G401 (cell line): Measurements from ENCODE around the gene NDUFB10. TPM values are rescaled to one million over a fixed set of nuclear protein-coding genes. Genes with fewer than 3 reads are reported as not detected.

Source experiments
- DNase-seq: peaks from one replicate; pipeline ENCODE4 v3.0.0-alpha.2; 2015; ENCODE audit warnings: low spot score
- in situ Hi-C: cut with HindIII; loops from 2 replicates; pipeline ENCODE4 v1.10.0; 2016; ENCODE audit warnings: low sequenced_read_pairs, mixed read lengths
- total RNA-seq: library from RNA; depleted of rRNA; stranded (reverse); fragments of >200 nt; shearing (Covaris generic); gene quantifications from 2 replicates; pipeline ENCODE4 v1.2.3, GENCODE V29; 2014

NDUFB10 gene
- total RNA-seq, 1 experiment from 2014 or later, result 361 TPM

DNA sequence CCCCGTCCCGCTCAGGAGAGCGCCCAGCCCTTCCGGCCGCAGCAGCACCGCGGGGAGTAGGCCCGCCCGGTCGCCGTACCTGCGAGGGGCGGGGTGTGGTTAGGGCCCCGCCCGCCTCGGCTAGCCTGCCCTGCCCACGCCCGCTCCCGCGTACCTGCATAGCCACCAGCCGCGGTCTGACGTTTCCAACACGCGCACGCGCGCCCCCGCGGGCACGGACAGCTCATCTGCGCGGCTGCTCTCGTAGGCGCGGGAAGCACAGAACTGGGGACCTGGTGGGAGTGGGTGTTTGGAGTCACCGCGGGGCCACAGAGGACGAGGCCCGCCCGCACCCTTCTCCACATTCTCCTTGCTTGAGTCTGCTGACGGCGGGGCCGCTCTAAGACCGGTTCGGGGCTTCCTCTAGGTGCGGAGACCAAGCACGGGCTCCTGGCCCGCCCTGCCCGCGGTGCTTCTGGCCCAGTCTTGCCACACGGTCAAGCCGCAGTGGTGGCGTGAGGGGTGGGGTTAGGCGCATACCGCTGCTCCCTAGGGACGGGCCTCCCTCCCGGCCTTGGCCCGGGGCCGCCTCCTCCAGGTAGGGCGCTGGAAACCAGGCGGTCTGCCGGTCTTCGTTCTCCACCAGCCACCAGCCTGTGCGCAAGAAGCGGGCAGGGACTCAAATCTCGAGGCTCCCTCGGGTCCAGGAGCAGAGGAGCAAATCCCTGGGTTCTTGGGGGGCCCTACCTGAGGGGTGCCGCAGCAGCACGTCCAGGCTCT is 20.1 kb downstream of the NDUFB10 start:
- in situ Hi-C loops, result no loop called here
- peak; percentile 74 for DNase-seq

DNA sequence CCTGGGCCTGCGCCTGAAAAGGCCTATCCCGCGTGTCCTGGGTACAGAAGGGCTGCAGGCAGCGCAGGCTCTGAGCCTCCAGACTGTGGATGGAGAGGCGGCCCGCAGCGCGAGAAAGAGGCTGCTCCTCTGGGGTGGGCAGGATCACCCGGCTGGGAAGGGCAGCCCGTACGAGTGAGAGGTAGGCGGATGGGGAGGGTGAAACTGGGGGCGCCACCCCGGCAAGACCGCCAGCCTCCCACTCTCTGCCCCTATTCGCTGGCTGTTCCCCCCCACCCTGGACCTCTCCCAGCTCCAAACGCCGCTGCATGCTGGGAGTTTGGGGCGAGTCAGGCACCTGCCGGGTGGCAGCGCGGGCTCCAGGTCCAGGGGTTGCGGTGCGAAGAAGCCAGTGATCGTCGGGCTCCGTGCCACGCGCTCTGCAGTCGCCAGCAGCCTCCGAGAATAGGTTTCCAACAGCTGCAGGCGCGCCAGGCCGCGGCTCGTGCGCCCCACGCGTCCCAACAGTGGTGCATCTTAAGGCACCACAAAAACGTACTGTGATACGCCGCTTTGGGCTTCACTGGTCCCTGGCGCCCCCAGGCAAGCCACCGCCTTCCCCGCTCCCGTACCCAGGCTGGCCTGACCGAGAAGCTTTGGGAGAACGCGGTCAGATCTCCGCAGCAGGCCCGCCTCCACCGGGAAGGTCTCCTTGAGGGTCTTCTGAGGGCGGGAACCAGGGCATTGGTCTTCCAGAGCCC is 20.9 kb downstream of the NDUFB10 start:
- in situ Hi-C loops, result no loop called here
- peak; percentile 40 for DNase-seq

DNA sequence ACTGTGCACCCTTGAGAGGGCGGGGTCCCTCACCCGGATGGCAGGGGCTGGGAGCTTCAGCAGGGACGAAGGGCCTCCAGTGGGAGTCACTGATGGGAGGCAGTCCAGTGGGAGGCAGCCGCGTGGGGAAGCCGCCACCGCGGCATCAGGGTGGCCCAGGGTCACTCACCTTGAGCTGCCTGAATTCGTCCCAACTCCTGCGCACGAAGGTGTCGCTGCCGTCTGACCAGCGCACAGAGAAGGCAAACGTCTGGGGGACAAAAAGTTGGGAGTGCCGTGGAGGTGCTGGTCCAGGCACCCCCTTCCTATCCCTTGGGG is 21.4 kb downstream of the NDUFB10 start:
- in situ Hi-C loops, result no loop called here

DNA sequence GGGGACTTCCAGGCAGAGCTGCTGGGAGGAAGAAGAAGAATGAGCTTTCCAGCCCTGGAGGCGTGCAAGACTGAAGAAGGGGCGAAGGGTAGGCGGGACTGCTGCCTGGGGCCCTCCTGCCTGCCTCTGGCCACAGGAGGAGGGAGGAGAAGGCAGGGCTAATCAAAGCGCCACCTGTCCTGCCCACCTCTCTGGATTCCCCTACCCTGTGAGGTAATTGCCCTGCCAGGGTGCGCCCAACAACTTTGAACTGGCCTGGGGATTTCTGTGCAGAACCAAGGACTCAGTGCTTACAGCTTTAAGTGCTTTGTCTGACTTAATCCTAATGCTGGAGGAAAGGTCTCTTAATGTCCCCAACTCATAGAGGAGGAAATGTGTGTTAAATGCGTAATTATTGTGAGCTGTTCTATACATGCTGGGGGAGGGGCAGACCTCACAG is 22.1 kb downstream of the NDUFB10 start, which contains the start of gene NOXO1:
NOXO1 (minus strand) TSS at position 72 of the 439 bp plus-strand sequence. CDS start 290 bp downstream, outside the sequence.
- in situ Hi-C loops, result no loop called here
- DNase-seq, result no peak

More for the DNA sequence above, 21.4 kb downstream of the NDUFB10 start:
- no peak for DNase-seq

DNA sequence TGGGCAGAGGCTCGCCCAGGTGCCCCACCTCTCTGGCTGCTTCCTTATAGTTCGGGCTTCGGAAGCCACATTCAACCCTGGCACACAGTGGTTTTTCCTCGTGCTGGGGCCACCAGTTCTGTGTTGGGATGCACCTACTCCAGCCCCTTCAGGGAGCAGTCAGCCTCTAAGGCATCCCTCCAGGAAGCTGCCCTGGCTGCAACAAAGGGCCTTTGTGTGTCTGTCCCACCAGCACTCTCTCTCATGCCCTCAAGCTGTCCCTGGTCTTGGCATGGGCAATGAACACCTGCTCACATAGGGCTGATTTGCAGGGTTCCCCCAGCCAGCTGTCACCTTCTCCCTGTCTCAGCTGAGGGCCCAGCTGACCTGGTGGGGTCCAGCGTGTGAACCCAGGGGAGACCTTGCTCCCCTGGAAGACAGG is 22.7 kb downstream of the NDUFB10 start:
- in situ Hi-C loops, result no loop called here
- DNase-seq, result no peak

DNA sequence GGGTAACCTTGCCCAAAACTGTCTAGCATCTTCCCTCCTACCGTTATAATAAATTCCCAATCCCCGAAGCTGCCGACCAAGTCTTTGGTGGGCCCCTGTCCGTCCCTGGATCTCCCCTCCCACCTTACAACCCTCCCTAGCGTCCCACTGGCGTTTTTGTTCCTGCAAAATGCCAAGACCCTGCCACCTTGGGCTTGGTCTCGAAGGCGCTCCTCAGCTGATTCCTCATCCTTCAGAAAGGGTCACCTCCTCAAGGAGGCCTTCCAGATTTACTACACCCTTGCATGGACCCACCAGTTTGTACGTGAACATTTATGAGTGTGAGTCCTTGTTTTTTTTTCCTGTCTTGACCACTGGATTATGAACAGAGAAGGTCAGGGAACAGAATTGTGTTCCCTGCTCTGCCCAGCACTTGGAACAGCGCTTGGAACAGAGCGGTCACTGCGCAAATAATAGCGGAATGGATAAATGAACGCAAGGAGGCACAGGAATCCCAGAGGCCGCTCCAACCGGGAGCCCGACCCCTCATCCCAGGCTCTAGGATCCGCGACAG is 23.7 kb downstream of the NDUFB10 start:
- in situ Hi-C loops, result no loop called here
- DNase-seq, result no peak

DNA sequence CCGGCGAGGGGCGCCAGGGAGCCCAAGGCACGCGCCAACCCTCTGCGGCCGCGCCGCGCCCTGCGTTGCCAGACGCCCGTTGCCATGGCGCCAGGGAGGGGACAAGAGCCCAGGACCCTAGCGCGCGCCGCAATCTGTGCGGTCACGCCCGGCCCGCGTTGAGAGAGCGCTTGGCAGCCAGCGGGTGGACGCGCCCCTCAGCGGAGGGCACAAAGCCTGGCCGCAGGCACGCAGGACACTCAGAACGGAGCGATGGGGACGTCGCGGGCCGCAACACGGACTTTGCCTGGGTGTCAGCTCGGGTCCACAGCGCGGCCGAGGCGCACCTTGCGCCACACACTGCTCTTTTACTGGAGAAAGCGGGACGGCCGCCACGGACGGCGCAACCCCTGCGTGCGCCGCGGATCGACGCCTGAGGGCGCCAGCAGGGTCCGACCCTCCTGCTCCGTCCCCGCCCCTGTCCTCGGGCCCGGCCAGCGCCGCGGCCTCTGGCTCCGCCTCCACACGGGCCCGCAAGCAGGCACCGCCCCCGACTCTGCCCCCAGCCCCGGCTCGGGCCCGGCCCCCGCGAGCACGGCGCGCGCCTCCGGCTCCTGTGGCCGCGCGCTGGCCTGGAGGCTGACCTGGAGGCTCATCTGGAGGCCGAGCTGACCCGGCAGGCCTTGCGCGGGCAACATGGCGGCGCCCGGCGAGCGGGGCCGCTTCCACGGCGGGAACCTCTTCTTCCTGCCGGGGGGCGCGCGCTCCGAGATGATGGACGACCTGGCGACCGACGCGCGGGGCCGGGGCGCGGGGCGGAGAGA is 24.4 kb downstream of the NDUFB10 start, which contains the start of gene GFER:
GFER (plus strand) TSS at position 650 of the 803 bp plus-strand sequence; CDS start at position 676, 26 bp downstream.
- peak; percentile 86 for DNase-seq
- in situ Hi-C loops, result no loop called here

DNA sequence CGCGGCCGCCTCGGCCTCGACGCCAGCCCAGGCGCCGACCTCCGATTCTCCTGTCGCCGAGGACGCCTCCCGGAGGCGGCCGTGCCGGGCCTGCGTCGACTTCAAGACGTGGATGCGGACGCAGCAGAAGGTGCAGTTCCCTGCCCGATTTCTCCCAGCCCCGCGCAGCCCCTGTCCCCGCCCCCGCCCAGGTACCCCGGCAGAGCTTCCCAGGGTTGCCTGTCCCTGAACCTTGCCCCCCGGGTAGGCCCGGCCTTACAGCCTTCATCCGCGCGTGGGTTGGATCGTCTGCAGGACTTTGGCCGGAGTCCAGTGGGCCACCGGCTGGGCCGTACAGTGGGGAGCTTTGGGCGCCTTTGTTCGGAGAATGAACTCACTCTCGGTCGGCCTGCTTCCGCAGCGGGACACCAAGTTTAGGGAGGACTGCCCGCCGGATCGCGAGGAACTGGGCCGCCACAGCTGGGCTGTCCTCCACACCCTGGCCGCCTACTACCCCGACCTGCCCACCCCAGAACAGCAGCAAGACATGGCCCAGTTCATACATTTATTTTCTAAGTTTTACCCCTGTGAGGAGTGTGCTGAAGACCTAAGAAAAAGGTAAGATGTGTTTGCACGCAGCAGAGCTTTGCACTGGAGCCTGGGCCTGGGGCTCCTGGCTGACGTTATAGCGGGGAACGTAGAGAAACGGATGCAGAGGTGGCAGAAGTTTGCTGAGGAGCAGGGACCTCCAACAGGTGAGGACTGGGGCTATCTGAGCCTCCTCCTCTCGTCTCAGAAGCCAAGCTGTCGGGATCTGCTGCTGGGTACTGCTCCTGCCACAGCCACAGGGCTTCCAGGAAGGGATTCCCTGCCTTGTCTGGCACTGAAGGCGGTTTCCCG is 25.2 kb downstream of the NDUFB10 start:
- no peak for DNase-seq

DNA sequence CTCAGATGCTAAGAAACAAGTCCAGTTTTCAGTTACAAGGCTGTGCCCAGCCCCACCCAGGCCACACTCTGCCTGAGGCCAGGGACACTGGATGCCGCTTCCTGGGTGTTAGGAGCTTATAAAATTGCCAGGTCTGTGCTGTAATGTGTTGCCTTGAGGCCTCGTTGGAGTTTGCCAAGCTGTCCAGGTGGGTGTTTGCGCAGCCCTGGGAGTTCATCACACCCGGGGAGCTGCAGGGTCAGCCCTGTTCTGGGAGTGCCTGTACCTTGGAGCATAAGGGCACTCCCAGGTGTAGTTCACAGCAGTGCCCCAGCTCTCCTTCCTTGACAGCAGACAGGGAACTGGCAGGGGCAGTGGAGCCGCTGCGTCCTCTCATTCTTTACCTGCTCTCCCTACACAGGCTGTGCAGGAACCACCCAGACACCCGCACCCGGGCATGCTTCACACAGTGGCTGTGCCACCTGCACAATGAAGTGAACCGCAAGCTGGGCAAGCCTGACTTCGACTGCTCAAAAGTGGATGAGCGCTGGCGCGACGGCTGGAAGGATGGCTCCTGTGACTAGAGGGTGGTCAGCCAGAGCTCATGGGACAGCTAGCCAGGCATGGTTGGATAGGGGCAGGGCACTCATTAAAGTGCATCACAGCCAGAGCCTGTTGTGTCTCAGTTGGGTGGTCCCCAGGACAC is 26.3 kb downstream of the NDUFB10 start:
- in situ Hi-C loops, result no loop called here
- DNase-seq, result no peak

More for the DNA sequence above, 25.2 kb downstream of the NDUFB10 start:
- in situ Hi-C loops, result no loop called here

DNA sequence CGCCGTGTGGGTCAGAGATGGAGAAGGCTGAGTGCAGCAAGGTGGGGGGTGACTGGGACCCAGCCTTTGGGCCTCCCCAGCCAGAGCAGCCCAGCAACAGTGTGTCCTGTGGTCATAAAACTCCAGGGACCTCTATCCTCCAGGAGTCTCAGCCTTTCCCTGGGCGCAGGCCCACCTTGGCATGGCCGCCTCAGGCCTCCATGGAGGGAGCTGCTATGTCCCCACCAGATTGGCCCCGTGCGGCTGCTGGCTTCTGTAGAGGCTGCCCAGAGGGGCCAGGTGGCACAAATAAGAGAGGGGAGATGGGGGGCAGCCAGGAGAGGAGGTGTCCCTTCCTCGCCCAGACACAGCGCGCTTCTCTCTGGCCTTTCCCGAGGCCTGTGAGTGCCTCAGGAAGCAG is 27.9 kb downstream of the NDUFB10 start:
- in situ Hi-C loops, result no loop called here
- DNase-seq, result no peak

DNA sequence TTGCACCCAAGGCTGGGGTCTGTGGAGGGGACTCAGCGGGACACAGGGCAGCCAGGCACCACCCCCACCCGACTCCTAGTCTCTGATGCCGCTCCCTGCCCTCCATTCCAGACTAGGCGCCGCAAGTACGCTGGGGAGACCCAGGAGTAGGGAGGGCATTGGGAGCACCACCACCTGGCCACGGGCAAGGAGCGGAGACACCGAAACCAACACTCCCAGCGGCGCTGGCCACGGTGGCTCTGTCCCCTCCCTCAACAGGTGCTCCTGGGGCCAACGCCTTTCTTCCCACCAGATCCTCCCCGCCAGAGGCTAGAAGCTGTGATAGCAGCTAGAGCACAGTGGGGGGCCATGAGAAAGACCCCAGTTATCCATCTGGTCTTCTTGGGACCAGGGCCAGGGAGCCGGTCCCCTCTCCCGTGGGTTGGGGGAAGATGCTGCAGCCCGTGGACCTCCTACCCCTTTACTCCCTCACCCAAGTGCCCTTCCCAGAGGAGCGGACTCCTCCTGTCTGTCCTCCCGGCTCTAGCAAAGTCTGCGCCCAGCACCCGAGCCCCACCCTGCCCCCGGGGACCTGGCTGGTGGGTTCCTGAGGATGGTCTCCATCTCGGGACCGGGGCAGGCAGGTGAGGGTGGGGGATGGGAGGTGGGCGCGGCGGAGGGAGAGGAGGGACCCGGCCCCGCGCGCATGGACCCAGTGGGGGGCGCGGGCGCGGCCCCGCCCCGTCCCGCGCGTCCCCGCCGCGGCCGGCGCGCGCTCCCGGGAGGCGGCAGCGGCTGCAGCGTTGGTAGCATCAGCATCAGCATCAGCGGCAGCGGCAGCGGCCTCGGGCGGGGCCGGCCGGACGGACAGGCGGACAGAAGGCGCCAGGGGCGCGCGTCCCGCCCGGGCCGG is 30.1 kb downstream of the NDUFB10 start, which contains the start of gene SYNGR3:
SYNGR3 (plus strand) TSS at position 762 of the 892 bp plus-strand sequence. CDS start 133 bp downstream, outside the sequence.
- no peak for DNase-seq
- in situ Hi-C loops, result no loop called here

DNA sequence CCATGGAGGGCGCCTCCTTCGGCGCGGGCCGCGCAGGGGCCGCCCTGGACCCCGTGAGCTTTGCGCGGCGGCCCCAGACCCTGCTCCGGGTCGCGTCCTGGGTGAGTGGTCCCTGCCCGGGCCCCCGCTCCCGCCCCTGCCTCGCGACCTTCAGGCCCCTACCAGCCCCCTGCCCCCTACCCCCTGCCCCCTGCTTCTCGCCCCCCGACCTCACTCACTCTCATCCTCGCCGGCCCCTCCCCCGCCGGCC is 30.7 kb downstream of the NDUFB10 start:
- no peak for DNase-seq
- in situ Hi-C loops, result no loop called here

DNA sequence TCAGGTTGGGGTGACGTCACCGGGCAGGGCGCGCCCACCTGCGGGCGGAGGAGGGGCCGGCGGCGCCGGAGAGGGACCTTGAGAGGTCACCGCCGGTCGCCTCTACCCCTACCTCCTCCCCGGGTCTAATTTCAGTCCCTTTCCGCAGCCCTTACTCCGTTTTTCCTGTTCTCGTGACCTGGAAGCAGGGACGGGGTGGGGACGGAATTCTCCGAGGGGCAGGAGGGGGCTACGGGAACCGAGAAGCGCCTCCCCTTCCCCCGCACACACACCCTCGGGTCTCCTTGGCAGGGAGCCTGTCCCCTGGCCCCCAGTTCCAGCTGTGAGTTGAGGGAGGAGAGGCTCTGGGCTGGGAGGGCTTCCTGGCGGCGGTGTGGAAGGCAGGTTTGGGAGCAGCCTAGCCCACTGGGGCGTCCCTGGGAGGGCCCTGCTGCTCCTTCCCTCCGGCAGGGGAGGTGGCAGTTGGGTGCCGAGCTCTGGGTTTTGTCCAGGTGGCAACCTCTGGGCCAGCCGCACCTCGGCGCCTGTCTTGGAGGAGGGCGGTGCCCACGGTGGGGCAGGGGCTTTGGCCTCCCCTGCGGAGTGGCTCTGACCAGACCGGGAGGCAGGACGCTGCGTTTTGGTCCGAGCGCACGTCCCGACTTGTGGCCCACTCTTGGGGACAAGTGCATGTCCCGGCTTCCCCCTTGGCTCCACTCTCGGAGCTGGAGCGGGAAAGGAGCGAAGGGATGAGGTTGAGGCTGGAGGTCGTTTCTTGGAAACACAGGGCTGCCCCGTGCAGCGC is 31.2 kb downstream of the NDUFB10 start:
- peak; percentile 57 for DNase-seq
- in situ Hi-C loops, result no loop called here

DNA sequence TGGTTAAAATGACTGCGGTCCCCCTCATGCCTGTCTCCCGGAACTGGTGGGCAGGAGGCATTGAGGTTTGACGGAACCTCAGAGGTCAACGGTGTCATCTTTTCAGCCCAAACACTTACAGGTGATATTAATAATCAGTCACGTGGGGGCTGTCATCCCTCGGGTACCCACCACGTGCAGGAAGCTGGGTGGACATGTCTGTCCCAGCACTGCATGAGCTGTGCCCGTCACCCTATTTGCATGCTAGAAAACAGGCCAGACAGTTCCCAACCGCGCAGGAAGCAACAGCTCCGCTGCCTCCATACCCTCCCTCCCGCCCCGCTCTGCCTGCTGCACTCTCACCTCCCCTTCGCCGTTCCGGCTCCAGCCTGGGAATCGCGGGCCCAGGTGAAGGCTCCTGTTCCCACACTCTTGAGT is 31.8 kb downstream of the NDUFB10 start:
- DNase-seq, result peak; percentile 38
- in situ Hi-C loops, result no loop called here

DNA sequence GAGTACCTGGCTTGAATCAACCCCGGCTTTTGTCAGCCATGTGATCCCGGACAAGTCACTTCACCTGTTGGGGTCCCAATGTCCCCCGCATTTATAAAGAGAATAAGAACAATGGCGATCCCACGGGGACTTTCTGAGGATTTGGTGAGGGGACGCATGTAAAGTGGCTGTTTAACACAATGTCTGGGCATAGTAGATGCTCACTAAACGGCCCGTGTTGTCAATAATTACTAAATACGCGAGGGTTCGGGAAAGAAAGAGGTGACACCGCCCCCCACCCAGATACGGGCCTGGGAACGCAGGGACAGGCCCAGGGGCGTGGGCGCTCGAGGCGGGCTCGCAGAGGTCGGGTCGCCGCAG is 32.2 kb downstream of the NDUFB10 start:
- in situ Hi-C loops, result no loop called here
- no peak for DNase-seq

DNA sequence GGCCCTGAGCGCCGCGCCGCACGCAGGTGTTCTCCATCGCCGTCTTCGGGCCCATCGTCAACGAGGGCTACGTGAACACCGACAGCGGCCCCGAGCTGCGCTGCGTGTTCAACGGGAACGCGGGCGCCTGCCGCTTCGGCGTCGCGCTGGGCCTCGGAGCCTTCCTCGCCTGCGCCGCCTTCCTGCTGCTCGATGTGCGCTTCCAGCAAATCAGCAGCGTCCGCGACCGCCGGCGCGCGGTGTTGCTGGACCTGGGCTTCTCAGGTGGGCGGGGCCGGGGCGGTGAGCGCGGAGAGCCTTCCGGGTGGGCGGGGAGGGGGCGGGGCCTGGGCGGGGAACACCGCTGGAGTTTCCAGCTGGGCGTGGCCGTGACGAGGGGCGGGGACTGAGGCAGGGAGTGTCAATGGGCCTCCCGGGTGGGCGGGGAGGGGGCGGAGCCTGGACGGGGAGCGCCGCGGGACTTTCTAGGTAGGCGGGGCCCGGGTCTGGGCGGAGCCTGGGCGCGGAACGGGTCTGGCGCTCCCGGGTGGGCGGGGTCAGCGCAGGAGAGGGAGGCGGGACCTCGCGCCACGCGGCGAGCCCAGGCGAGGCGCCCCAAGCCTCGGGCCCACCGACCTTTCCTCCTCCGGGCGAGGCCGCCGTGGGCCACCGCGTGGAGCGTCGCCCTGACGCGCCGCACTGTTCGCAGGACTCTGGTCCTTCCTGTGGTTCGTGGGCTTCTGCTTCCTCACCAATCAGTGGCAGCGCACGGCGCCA is 32.8 kb downstream of the NDUFB10 start:
- DNase-seq, result peak; percentile 78
- in situ Hi-C loops, result no loop called here
